Peyer's patch (tissue), 4 donors: ENCODE measurements around the gene IL22RA1. TPM values are rescaled to one million over a fixed set of nuclear protein-coding genes. Genes with fewer than 3 reads are reported as not detected.
A peak's percentile ranks its signal among the peaks of the same experiment; 100 is the strongest.

Experiments used
- DNase-seq, 3 donors: peaks; one replicate each; pipeline ENCODE4 v3.0.0-alpha.2; 2017 to 2019
- H3K27ac ChIP-seq, 4 donors: fragments of 200-600 bp; sonication (generic); one replicate each; pipeline ENCODE4 v1.5.1; 2016 to 2019
- H3K27me3 ChIP-seq, 2 donors: fragments of 200-600 bp; sonication (generic); one replicate each; pipeline ENCODE4 v1.5.1; 2019
- H3K36me3 ChIP-seq, 3 donors: fragments of 200-600 bp; sonication (generic); one replicate each; pipeline ENCODE4 v1.5.1; 2016 to 2019
- H3K4me1 ChIP-seq, 4 donors: fragments of 200-600 bp; sonication (generic); one replicate each; pipeline ENCODE4 v1.5.1; 2016 to 2019
- H3K4me3 ChIP-seq, 4 donors: fragments of 200-600 bp; sonication (generic); 1 replicate in 3 of 4; 2 replicates in 1 of 4; pipeline ENCODE4 v1.5.1; 2016 to 2019; ENCODE audit warnings: mild to moderate bottlenecking in 1 of 4
- H3K9me3 ChIP-seq, 4 donors: fragments of 200-600 bp; sonication (generic); one replicate each; pipeline ENCODE4 v1.5.1; 2016 to 2019; ENCODE audit warnings: mild to moderate bottlenecking in 1 of 4
- POLR2A ChIP-seq, 2 donors: fragments of 450-650 bp; IDR thresholded peaks; one replicate each; pipeline ENCODE4 v1.5.1; 2017; ENCODE audit warnings: antibody characterized with exemption in 2 of 2, mild to moderate bottlenecking in 2 of 2, moderate library complexity in 2 of 2
- total RNA-seq, 4 donors: library from RNA; depleted of rRNA; stranded (reverse); fragments of >200 nt; gene quantifications; one replicate each; pipeline ENCODE4 v1.1.0, GENCODE V29; 2016
- TF ChIP-seq, protein P1 (sequence below), 6 experiments: fragments of 450-650 bp in 4 of 6; fragments of 200-600 bp in 2 of 6; sonication (generic) in 1 of 6; IDR thresholded peaks; one replicate each; pipeline ENCODE4 v1.5.1; 2017 to 2019; ENCODE audit warnings: antibody characterized with exemption in 6 of 6, mild to moderate bottlenecking in 3 of 6, moderate library complexity in 1 of 6

IL22RA1 gene
- total RNA-seq, 4 donors from 2014 or later: 9.9 to 87.9 (median 74.5) TPM

DNA sequence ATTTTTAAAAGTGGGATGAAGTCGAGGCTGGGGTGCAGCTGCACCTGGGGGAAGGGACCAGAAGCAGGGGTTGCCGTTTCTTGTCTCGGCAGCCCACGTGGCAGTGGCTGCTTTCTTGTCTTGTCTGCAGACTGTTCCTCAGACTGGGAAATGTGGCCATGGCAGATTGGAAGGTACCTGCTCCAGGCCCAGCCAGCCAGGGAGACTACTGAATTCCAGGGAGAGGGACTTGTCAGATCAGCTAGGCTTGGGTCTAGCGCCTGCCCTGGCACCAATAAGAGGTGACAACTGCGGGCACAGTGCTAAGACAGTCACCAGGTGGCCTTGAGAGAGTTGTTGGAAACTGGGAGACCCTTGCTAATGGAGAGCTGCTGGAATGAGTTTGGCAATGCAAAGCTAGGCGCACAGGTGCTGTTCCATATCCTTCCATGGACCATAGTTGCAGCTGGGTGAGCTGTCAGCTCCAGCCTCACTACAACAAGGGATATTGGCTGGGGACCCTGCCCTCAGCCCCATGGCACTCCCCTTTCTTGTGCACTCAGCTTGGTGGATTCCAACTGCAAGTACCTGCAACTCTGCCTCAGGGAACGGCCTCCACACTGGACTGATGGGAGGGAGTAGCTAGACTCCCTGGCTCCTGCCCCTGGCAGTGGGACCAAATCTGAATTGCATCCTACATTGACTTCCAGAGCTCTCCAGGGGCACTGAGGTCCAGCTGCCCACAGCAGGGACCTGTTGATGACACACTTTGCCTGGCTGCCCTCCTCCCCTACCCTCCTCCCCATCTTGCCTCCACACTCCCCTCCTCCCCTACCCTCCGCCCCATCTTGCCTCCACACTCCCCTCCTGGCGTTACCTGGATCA, 9.9 kb upstream of the IL22RA1 start:
- no peaks in the 10 kb centered on the region for H3K27me3 ChIP-seq
- peaks cover 0 to 4% (median 0%) of the 10 kb centered on the region in 4 donors for H3K4me1 ChIP-seq
- H3K27ac ChIP-seq: no peak overlapping the region
- TF ChIP-seq, protein P1, sequence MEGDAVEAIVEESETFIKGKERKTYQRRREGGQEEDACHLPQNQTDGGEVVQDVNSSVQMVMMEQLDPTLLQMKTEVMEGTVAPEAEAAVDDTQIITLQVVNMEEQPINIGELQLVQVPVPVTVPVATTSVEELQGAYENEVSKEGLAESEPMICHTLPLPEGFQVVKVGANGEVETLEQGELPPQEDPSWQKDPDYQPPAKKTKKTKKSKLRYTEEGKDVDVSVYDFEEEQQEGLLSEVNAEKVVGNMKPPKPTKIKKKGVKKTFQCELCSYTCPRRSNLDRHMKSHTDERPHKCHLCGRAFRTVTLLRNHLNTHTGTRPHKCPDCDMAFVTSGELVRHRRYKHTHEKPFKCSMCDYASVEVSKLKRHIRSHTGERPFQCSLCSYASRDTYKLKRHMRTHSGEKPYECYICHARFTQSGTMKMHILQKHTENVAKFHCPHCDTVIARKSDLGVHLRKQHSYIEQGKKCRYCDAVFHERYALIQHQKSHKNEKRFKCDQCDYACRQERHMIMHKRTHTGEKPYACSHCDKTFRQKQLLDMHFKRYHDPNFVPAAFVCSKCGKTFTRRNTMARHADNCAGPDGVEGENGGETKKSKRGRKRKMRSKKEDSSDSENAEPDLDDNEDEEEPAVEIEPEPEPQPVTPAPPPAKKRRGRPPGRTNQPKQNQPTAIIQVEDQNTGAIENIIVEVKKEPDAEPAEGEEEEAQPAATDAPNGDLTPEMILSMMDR (IDR thresholded peaks at IDR 0.05): no peak
- no peak for TF ChIP-seq POLR2A (IDR thresholded peaks at IDR 0.05)
- H3K4me3 ChIP-seq: no peak overlapping the region
- DNase-seq: peak in 1 of 3 donors; percentile 44
- H3K36me3 ChIP-seq: peaks cover 0 to 9% (median 0%) of the 10 kb centered on the region in 3 donors
- no peaks in the 10 kb centered on the region for H3K9me3 ChIP-seq

DNA sequence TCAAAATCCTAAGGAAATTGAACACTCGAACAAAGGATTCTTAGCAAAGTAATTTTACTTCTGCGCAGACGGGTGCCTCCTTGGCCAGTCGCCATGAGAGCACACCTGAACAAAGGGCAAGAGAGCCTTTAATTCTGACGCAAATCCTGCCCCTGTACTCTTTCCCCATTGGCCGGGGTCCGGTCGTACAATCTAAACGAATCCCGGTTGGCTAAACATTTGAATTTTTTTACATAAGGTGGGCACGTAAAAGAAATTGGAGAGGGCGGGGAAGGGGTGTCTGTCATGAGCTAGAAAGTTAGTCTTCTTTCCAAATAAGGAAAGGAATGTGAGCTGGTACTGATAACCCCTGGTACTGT, 8.2 kb upstream of the IL22RA1 start:
- peak in 2 of 3 donors; percentile 69 to 81 for DNase-seq
- TF ChIP-seq, protein P1 (IDR thresholded peaks at IDR 0.05): no peak
- no peak for TF ChIP-seq POLR2A (IDR thresholded peaks at IDR 0.05)
- no peaks in the 10 kb centered on the region for H3K9me3 ChIP-seq
- peak overlapping the region in 2 of 4 donors; percentile 21 to 32 for H3K4me3 ChIP-seq
- no peaks in the 10 kb centered on the region for H3K27me3 ChIP-seq
- peak overlapping the region in 3 of 4 donors; percentile 30 to 87 (median 86) for H3K27ac ChIP-seq
- H3K36me3 ChIP-seq: no peaks in the 10 kb centered on the region
- H3K4me1 ChIP-seq: peaks cover 0 to 4% (median 0%) of the 10 kb centered on the region in 4 donors

DNA sequence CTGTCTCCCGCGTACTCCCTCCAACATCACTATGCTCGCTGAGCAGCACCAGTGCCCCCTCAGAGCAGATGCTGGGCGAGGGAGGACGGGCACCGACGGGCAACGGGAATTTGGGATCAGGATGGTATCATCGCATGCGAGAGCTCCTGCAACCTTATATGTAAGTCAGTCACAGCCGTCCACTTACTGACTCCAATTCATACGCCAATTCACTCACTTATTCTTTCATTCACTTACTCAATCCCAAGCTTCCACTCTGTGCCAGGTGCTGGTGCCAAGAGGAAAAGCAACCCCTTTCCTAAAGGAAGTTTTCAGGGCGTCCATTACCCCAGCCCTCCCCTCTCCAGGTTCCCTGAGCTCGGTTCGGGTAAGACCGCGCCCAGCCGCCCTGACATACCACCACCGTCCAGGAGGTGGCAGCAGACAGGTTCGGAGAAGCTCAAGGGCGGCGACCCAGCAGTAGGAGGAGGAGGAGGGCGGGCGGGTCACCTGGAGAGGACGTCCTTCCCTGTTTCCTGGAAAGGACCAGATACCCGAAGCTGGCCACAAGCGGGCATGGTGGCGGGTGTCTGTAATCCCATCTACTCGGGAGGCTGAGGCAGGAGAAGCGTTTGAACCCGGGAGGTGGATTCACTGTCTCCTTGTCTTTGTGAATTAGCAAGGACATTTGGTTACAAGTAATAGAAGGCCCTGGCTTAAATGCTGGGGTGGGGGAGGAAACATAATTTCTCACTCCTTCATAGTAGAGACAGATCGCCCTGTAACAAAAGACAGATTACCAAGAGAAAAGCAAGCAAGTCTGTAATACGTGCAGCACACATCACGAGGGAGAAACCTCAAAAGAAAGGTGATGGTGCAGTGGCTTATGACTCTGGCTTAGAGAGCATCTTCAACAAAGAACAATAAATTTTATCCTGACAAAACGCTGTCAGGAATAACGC, 7.6 kb upstream of the IL22RA1 start:
- Histone ChIP-seq H3K27ac (peak overlapping the region; percentile 17 to 87 (median 58)), H3K4me1 (peaks cover 0 to 4% (median 0%) of the 10 kb centered on the region in 4 donors), H3K27me3 (no peaks in the 10 kb centered on the region), H3K9me3 (no peaks in the 10 kb centered on the region), H3K36me3 (no peaks in the 10 kb centered on the region), H3K4me3 (peak overlapping the region in 3 of 4 donors; percentile 21 to 32 (median 24))
- peak; percentile 92 to 98 (median 98) for DNase-seq
- TF ChIP-seq POLR2A (IDR thresholded peaks at IDR 0.05): peak; percentile 34 to 73
- TF ChIP-seq, protein P1 (IDR thresholded peaks at IDR 0.05): peak; percentile 72 to 97 (median 94)

DNA sequence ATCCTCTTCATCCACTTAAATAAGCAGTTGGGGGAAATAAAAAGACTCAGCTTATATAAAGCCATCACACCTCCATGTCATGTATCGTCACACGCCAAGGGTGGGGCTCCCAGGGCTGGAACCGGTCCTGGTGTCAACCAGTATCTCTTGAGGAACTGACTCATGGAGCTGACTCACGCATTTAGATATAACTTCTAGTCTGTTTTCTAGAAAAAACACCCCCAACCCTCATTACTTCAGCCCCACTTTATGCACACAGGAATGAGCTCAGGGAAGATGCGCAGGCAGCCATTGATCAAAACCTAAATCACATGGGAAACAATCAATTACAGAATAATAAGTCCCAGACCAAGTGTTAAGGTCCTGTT, 6.9 kb upstream of the IL22RA1 start:
- peak overlapping the region in 3 of 4 donors; percentile 29 to 87 (median 86) for H3K27ac ChIP-seq

DNA sequence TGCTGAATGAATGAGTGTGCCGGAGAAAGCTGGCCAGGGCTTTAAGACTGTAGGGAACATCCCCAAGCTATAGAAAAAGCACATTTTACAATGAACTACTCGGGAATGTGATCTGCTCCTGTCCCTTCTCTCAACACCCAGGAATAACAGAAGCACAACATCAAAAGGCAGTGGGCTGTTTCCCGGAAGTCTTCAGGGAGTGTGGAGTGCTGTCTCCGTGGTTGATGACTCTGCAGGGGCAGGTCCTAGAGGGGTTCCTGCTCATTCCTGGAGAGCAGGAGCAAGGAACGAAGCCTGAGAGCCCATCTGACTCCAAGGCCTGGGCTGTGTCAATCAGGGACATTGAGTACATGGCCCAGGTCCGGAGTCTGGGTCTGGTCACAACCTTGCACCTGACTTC, 4.9 kb upstream of the IL22RA1 start:
- Histone ChIP-seq H3K4me3 (no peak overlapping the region), H3K27ac (no peak overlapping the region), H3K9me3 (no peaks in the 10 kb centered on the region), H3K4me1 (peaks cover 0 to 10% (median 2%) of the 10 kb centered on the region in 4 donors), H3K36me3 (no peaks in the 10 kb centered on the region), H3K27me3 (no peaks in the 10 kb centered on the region)
- no peak for DNase-seq
- TF ChIP-seq POLR2A (IDR thresholded peaks at IDR 0.05): no peak
- TF ChIP-seq, protein P1 (IDR thresholded peaks at IDR 0.05): no peak

More for the DNA sequence above, 6.9 kb upstream of the IL22RA1 start:
- peak in 2 of 3 donors; percentile 78 to 90 for DNase-seq
- Histone ChIP-seq H3K4me3 (peak overlapping the region in 2 of 4 donors; percentile 21 to 32), H3K27me3 (no peaks in the 10 kb centered on the region), H3K9me3 (no peaks in the 10 kb centered on the region), H3K4me1 (peaks cover 0 to 4% (median 0%) of the 10 kb centered on the region in 4 donors), H3K36me3 (no peaks in the 10 kb centered on the region)
- peak in 1 of 2 donors; percentile 48 for TF ChIP-seq POLR2A (IDR thresholded peaks at IDR 0.05)
- TF ChIP-seq, protein P1 (IDR thresholded peaks at IDR 0.05): no peak
